Measurements from ENCODE around the gene NRBP1. TPM values are rescaled to one million over a fixed set of nuclear protein-coding genes. Genes with fewer than 3 reads are reported as not detected.

NRBP1 gene
- total and polyA plus RNA-seq, 9 of the 15 experiments (the other 6 are each of a cell fraction or from before 2014, with no cell fraction given): 2.9 to 84.5 (median 36.9) TPM

- TF ChIP-seq, protein P1, sequence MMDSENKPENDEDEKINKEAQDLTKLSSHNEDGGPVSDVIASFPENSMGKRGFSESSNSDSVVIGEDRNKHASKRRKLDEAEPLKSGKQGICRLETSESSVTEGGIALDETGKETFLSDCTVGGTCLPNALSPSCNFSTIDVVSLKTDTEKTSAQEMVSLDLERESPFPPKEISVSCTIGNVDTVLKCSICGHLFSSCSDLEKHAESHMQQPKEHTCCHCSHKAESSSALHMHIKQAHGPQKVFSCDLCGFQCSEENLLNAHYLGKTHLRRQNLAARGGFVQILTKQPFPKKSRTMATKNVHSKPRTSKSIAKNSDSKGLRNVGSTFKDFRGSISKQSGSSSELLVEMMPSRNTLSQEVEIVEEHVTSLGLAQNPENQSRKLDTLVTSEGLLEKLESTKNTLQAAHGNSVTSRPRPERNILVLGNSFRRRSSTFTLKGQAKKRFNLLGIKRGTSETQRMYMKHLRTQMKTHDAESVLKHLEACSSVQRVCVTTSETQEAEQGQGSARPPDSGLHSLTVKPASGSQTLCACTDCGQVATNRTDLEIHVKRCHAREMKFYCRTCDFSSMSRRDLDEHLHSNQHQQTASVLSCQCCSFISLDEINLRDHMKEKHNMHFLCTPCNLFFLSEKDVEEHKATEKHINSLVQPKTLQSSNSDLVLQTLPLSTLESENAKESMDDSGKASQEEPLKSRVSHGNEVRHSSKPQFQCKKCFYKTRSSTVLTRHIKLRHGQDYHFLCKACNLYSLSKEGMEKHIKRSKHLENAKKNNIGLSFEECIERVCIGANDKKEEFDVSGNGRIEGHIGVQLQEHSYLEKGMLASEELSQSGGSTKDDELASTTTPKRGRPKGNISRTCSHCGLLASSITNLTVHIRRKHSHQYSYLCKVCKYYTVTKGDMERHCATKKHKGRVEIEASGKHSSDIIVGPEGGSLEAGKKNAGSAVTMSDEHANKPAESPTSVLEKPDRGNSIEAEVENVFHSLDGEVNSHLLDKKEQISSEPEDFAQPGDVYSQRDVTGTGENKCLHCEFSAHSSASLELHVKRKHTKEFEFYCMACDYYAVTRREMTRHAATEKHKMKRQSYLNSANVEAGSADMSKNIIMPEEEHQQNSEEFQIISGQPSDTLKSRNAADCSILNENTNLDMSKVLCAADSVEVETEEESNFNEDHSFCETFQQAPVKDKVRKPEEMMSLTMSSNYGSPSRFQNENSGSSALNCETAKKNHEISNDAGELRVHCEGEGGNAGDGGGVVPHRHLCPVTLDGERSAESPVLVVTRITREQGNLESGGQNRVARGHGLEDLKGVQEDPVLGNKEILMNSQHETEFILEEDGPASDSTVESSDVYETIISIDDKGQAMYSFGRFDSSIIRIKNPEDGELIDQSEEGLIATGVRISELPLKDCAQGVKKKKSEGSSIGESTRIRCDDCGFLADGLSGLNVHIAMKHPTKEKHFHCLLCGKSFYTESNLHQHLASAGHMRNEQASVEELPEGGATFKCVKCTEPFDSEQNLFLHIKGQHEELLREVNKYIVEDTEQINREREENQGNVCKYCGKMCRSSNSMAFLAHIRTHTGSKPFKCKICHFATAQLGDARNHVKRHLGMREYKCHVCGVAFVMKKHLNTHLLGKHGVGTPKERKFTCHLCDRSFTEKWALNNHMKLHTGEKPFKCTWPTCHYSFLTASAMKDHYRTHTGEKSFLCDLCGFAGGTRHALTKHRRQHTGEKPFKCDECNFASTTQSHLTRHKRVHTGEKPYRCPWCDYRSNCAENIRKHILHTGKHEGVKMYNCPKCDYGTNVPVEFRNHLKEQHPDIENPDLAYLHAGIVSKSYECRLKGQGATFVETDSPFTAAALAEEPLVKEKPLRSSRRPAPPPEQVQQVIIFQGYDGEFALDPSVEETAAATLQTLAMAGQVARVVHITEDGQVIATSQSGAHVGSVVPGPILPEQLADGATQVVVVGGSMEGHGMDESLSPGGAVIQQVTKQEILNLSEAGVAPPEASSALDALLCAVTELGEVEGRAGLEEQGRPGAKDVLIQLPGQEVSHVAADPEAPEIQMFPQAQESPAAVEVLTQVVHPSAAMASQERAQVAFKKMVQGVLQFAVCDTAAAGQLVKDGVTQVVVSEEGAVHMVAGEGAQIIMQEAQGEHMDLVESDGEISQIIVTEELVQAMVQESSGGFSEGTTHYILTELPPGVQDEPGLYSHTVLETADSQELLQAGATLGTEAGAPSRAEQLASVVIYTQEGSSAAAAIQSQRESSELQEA (IDR thresholded peaks at IDR 0.05; ENCODE audit: low read depth): no peak
- TF ChIP-seq ARID1B (IDR thresholded peaks at IDR 0.05): peak; percentile 70
- TF ChIP-seq MTA1 (IDR thresholded peaks at IDR 0.05; ENCODE audit: borderline replicate concordance): no peak
- TF ChIP-seq, protein P2, sequence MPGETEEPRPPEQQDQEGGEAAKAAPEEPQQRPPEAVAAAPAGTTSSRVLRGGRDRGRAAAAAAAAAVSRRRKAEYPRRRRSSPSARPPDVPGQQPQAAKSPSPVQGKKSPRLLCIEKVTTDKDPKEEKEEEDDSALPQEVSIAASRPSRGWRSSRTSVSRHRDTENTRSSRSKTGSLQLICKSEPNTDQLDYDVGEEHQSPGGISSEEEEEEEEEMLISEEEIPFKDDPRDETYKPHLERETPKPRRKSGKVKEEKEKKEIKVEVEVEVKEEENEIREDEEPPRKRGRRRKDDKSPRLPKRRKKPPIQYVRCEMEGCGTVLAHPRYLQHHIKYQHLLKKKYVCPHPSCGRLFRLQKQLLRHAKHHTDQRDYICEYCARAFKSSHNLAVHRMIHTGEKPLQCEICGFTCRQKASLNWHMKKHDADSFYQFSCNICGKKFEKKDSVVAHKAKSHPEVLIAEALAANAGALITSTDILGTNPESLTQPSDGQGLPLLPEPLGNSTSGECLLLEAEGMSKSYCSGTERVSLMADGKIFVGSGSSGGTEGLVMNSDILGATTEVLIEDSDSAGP (CRISPR knock-in tag; IDR thresholded peaks at IDR 0.05): no peak
- no peak for TF ChIP-seq ZNF354B (CRISPR knock-in tag; IDR thresholded peaks at IDR 0.05)
- no peak for TF ChIP-seq ZNF589 (CRISPR knock-in tag; IDR thresholded peaks at IDR 0.05; ENCODE audit: low read depth)
- TF ChIP-seq BCOR (IDR thresholded peaks at IDR 0.05): no peak
- TF ChIP-seq ZNF133 (CRISPR knock-in tag; IDR thresholded peaks at IDR 0.05): no peak
- TF ChIP-seq, protein P3, sequence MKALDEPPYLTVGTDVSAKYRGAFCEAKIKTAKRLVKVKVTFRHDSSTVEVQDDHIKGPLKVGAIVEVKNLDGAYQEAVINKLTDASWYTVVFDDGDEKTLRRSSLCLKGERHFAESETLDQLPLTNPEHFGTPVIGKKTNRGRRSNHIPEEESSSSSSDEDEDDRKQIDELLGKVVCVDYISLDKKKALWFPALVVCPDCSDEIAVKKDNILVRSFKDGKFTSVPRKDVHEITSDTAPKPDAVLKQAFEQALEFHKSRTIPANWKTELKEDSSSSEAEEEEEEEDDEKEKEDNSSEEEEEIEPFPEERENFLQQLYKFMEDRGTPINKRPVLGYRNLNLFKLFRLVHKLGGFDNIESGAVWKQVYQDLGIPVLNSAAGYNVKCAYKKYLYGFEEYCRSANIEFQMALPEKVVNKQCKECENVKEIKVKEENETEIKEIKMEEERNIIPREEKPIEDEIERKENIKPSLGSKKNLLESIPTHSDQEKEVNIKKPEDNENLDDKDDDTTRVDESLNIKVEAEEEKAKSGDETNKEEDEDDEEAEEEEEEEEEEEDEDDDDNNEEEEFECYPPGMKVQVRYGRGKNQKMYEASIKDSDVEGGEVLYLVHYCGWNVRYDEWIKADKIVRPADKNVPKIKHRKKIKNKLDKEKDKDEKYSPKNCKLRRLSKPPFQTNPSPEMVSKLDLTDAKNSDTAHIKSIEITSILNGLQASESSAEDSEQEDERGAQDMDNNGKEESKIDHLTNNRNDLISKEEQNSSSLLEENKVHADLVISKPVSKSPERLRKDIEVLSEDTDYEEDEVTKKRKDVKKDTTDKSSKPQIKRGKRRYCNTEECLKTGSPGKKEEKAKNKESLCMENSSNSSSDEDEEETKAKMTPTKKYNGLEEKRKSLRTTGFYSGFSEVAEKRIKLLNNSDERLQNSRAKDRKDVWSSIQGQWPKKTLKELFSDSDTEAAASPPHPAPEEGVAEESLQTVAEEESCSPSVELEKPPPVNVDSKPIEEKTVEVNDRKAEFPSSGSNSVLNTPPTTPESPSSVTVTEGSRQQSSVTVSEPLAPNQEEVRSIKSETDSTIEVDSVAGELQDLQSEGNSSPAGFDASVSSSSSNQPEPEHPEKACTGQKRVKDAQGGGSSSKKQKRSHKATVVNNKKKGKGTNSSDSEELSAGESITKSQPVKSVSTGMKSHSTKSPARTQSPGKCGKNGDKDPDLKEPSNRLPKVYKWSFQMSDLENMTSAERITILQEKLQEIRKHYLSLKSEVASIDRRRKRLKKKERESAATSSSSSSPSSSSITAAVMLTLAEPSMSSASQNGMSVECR (CRISPR knock-in tag; IDR thresholded peaks at IDR 0.05): no peak
- no peak for TF ChIP-seq HMGN3 (IDR thresholded peaks at IDR 0.05; ENCODE audit: borderline replicate concordance, extremely low read depth, insufficient read length, low read depth, low read length)
- TF ChIP-seq CBFA2T3 (IDR thresholded peaks at IDR 0.05): peak; percentile 73
- TF ChIP-seq, protein P4, sequence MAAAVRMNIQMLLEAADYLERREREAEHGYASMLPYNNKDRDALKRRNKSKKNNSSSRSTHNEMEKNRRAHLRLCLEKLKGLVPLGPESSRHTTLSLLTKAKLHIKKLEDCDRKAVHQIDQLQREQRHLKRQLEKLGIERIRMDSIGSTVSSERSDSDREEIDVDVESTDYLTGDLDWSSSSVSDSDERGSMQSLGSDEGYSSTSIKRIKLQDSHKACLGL (CRISPR knock-in tag; IDR thresholded peaks at IDR 0.05; ENCODE audit: borderline replicate concordance, poor library complexity, severe bottlenecking): no peak
- no peak for TF ChIP-seq KLF16 (IDR thresholded peaks at IDR 0.05)
- no peak for TF ChIP-seq SIX5 (IDR thresholded peaks at IDR 0.05; ENCODE audit: borderline replicate concordance in 1 of 2, insufficient read depth in 1 of 2, low read depth in 1 of 2, low read length in 2 of 2)
These were observed 32.7 kb downstream of the NRBP1 start (continued) for GRCh38 chr2:27461118-27461517.

Data from K562 (cell line).